ENCODE data around the gene SSBP3.

The SSBP3 gene

GRCh38 chr1:54336116-54336515, 70.1 kb downstream of the SSBP3 start:
- no peak for TF ChIP-seq CSDC2 (CRISPR knock-in tag; IDR thresholded peaks at IDR 0.05)
- no peak for TF ChIP-seq SNAI2 (CRISPR knock-in tag; IDR thresholded peaks at IDR 0.05)
- TF ChIP-seq ESRRG (CRISPR knock-in tag; IDR thresholded peaks at IDR 0.05), result no peak
- TF ChIP-seq TOX (CRISPR knock-in tag; IDR thresholded peaks at IDR 0.05; ENCODE audit: borderline replicate concordance), result no peak
- TF ChIP-seq ZNF8 (CRISPR knock-in tag; IDR thresholded peaks at IDR 0.05), result no peak
- no peak for TF ChIP-seq ZNF565 (CRISPR knock-in tag; conservative IDR thresholded peaks at IDR 0.05; ENCODE audit: low read depth)
- TF ChIP-seq ZNF70 (CRISPR knock-in tag; IDR thresholded peaks at IDR 0.05), result no peak
- TF ChIP-seq ZFP30 (CRISPR knock-in tag; IDR thresholded peaks at IDR 0.05), result no peak
- no peak for TF ChIP-seq RARB (CRISPR knock-in tag; IDR thresholded peaks at IDR 0.05)
- TF ChIP-seq TCF4 (CRISPR knock-in tag; IDR thresholded peaks at IDR 0.05; ENCODE audit: borderline replicate concordance), result no peak
- no peak for TF ChIP-seq GLIS3 (CRISPR knock-in tag; IDR thresholded peaks at IDR 0.05)
- TF ChIP-seq POU6F1 (CRISPR knock-in tag; IDR thresholded peaks at IDR 0.05; ENCODE audit: borderline replicate concordance, low read depth), result no peak
- no peak for TF ChIP-seq CREB5 (CRISPR knock-in tag; IDR thresholded peaks at IDR 0.05; ENCODE audit: low read depth)
- no peak for TF ChIP-seq OSR1 (CRISPR knock-in tag; IDR thresholded peaks at IDR 0.05)
- no peak for TF ChIP-seq ZFP3 (CRISPR knock-in tag; IDR thresholded peaks at IDR 0.05)
- TF ChIP-seq, protein P1, sequence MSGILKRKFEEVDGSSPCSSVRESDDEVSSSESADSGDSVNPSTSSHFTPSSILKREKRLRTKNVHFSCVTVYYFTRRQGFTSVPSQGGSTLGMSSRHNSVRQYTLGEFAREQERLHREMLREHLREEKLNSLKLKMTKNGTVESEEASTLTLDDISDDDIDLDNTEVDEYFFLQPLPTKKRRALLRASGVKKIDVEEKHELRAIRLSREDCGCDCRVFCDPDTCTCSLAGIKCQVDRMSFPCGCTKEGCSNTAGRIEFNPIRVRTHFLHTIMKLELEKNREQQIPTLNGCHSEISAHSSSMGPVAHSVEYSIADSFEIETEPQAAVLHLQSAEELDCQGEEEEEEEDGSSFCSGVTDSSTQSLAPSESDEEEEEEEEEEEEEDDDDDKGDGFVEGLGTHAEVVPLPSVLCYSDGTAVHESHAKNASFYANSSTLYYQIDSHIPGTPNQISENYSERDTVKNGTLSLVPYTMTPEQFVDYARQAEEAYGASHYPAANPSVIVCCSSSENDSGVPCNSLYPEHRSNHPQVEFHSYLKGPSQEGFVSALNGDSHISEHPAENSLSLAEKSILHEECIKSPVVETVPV (CRISPR knock-in tag; IDR thresholded peaks at IDR 0.05), result no peak
- TF ChIP-seq, protein P2, sequence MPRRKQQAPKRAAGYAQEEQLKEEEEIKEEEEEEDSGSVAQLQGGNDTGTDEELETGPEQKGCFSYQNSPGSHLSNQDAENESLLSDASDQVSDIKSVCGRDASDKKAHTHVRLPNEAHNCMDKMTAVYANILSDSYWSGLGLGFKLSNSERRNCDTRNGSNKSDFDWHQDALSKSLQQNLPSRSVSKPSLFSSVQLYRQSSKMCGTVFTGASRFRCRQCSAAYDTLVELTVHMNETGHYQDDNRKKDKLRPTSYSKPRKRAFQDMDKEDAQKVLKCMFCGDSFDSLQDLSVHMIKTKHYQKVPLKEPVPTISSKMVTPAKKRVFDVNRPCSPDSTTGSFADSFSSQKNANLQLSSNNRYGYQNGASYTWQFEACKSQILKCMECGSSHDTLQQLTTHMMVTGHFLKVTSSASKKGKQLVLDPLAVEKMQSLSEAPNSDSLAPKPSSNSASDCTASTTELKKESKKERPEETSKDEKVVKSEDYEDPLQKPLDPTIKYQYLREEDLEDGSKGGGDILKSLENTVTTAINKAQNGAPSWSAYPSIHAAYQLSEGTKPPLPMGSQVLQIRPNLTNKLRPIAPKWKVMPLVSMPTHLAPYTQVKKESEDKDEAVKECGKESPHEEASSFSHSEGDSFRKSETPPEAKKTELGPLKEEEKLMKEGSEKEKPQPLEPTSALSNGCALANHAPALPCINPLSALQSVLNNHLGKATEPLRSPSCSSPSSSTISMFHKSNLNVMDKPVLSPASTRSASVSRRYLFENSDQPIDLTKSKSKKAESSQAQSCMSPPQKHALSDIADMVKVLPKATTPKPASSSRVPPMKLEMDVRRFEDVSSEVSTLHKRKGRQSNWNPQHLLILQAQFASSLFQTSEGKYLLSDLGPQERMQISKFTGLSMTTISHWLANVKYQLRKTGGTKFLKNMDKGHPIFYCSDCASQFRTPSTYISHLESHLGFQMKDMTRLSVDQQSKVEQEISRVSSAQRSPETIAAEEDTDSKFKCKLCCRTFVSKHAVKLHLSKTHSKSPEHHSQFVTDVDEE (CRISPR knock-in tag; IDR thresholded peaks at IDR 0.05), result no peak
- TF ChIP-seq BACH2 (CRISPR knock-in tag; IDR thresholded peaks at IDR 0.05; ENCODE audit: borderline replicate concordance), result no peak
- TF ChIP-seq PATZ1 (CRISPR knock-in tag; IDR thresholded peaks at IDR 0.05; ENCODE audit: borderline replicate concordance), result no peak
- no peak for TF ChIP-seq PPARA (CRISPR knock-in tag; IDR thresholded peaks at IDR 0.05; ENCODE audit: borderline replicate concordance)
- ATAC-seq, result no peak

DNA sequence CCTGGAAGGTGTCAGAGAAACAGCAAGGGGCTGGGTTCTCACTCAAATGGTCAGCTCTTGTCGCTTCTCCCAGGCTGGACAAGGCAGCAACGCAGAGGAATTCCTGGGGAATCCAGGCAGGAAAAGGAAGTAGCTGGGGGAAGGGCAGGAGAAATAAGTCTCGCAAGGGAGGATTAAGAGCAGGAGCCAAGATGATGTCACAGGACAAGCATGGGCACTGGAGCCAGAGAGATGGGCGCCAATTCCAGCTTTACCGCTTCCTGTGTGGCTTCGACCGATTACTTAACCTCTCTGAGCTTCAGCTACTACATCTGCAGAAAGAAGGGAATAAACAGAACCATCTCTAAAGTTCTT, 70.5 kb downstream of the SSBP3 start:
- ATAC-seq, result peak; percentile 52
- TF ChIP-seq CREB5 (CRISPR knock-in tag; IDR thresholded peaks at IDR 0.05; ENCODE audit: low read depth), result 0 out of 2 replicates have a peak, but pooled peaks have one; percentile 32
- no peak for TF ChIP-seq GLIS3 (CRISPR knock-in tag; IDR thresholded peaks at IDR 0.05)
- TF ChIP-seq POU6F1 (CRISPR knock-in tag; IDR thresholded peaks at IDR 0.05; ENCODE audit: borderline replicate concordance, low read depth), result peak; percentile 29; the same call in 1 of the 2 replicates
- no peak for TF ChIP-seq ZNF8 (CRISPR knock-in tag; IDR thresholded peaks at IDR 0.05)

Measured in SK-N-SH treated with all-trans-retinoic acid at 6 μM for 48 hours (cell line).